DND-41 (cell line): ENCODE measurements around the gene DPRX.
"Not testable (repeated sequence)": the region's sequence is repeated elsewhere in the genome, so short reads cannot be mapped to it uniquely, and the experiment has no call there.

ENCODE experiments used
- ATAC-seq: fragments of 200-7000 bp; cut with Tn5 transposase; 3 replicates; pipeline ENCODE4 v1.9.1; 2021; ENCODE audit warnings: low read depth; ENCODE audit not compliant: insufficient read depth
- DNase-seq: peaks from one replicate; pipeline ENCODE4 v3.0.0-alpha.2; 2020
- H2AFZ ChIP-seq: 2 replicates; pipeline ENCODE4 v1.6.0; 2012; ENCODE audit warnings: low read depth, low read length
- H3K27ac ChIP-seq: 2 replicates; pipeline ENCODE4 v1.5.1; 2012; ENCODE audit warnings: low read length, inconsistent platforms
- H3K27me3 ChIP-seq: fragments of 200-600 bp; sonication (generic); 2 replicates; pipeline ENCODE4 v1.6.0; 2012; ENCODE audit warnings: low read length, mild to moderate bottlenecking, inconsistent platforms; ENCODE audit not compliant: insufficient read depth, poor library complexity
- H3K36me3 ChIP-seq: 2 replicates; pipeline ENCODE4 v1.5.1; 2012; ENCODE audit warnings: low read length, inconsistent platforms; ENCODE audit not compliant: insufficient read depth
- H3K4me1 ChIP-seq: 2 replicates; pipeline ENCODE4 v1.5.1; 2012; ENCODE audit warnings: mild to moderate bottlenecking, low read length; ENCODE audit not compliant: insufficient read depth
- H3K4me2 ChIP-seq: 2 replicates; pipeline ENCODE4 v1.6.0; 2012; ENCODE audit warnings: mild to moderate bottlenecking, moderate library complexity, low read length, inconsistent platforms; ENCODE audit not compliant: insufficient read depth
- H3K4me3 ChIP-seq, 2 experiments: fragments of 200-600 bp in 1 of 2; shearing (Covaris generic) in 1 of 2; 2 replicates each; pipeline ENCODE4 v1.5.1; 2012 to 2016; ENCODE audit warnings: inconsistent platforms in 2 of 2, low read length in 2 of 2, mild to moderate bottlenecking in 2 of 2, low read depth in 1 of 2, moderate library complexity in 1 of 2
- H3K79me2 ChIP-seq: 2 replicates; pipeline ENCODE4 v1.6.0; 2012; ENCODE audit warnings: low read length, inconsistent platforms; ENCODE audit not compliant: insufficient read depth
- H3K9ac ChIP-seq: 2 replicates; pipeline ENCODE4 v1.6.0; 2012; ENCODE audit warnings: low read depth, mild to moderate bottlenecking, inconsistent platforms, low read length, moderate library complexity
- H3K9me3 ChIP-seq: 2 replicates; pipeline ENCODE4 v1.5.1; 2012; ENCODE audit warnings: low read length, moderate library complexity, mild to moderate bottlenecking, inconsistent platforms; ENCODE audit not compliant: insufficient read depth, severe bottlenecking
- H4K20me1 ChIP-seq: 2 replicates; pipeline ENCODE4 v1.6.0; 2012; ENCODE audit warnings: low read length; ENCODE audit not compliant: insufficient read depth
- EZH2 ChIP-seq: IDR thresholded peaks from 3 replicates; pipeline ENCODE4 v1.6.1; 2012; ENCODE audit warnings: borderline replicate concordance, low read depth, mild to moderate bottlenecking, moderate library complexity, low read length, inconsistent platforms; ENCODE audit not compliant: severe bottlenecking
- TF ChIP-seq, protein P1 (sequence below): IDR thresholded peaks from 2 replicates; pipeline ENCODE4 v1.5.1; 2012; ENCODE audit warnings: borderline replicate concordance, low read length, moderate library complexity, mild to moderate bottlenecking; ENCODE audit not compliant: poor library complexity, severe bottlenecking; ENCODE audit errors: extremely low read depth

DPRX gene

DNA sequence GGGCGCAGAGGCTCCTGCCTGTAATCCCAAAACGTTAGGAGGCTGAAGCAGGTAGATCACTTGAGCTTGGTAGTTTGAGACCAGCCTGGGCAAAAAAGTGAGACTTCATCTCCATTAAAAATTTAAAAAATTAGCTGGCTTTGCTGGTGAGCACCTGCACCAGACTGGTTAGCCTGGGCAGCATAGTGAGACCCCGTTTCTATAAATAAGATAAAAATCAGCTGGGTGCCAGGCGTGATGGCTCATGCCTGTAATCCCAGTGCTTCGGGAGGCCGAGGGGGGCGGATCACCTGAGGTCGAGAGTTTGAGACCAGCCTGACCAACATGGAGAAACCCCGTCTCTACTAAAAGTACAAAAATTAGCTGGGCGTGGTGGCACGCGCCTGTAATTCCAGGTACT is 32.4 kb downstream of the DPRX start:
- H3K4me3 ChIP-seq, result no peak overlapping the region
- H3K9ac ChIP-seq, result no peak overlapping the region
- H2AFZ ChIP-seq, result no peak overlapping the region
- H3K36me3 ChIP-seq, result no peaks in the 10 kb centered on the region
- H3K9me3 ChIP-seq, result no peaks in the 10 kb centered on the region
- TF ChIP-seq, protein P1, sequence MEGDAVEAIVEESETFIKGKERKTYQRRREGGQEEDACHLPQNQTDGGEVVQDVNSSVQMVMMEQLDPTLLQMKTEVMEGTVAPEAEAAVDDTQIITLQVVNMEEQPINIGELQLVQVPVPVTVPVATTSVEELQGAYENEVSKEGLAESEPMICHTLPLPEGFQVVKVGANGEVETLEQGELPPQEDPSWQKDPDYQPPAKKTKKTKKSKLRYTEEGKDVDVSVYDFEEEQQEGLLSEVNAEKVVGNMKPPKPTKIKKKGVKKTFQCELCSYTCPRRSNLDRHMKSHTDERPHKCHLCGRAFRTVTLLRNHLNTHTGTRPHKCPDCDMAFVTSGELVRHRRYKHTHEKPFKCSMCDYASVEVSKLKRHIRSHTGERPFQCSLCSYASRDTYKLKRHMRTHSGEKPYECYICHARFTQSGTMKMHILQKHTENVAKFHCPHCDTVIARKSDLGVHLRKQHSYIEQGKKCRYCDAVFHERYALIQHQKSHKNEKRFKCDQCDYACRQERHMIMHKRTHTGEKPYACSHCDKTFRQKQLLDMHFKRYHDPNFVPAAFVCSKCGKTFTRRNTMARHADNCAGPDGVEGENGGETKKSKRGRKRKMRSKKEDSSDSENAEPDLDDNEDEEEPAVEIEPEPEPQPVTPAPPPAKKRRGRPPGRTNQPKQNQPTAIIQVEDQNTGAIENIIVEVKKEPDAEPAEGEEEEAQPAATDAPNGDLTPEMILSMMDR, result no peak
- no peak for TF ChIP-seq EZH2
- H3K27ac ChIP-seq, result no peak overlapping the region
- no peak overlapping the region for H3K4me2 ChIP-seq
- no peaks in the 10 kb centered on the region for H3K4me1 ChIP-seq
- no peaks in the 10 kb centered on the region for H3K79me2 ChIP-seq
- H3K27me3 ChIP-seq, result no peaks in the 10 kb centered on the region
- DNase-seq, result no peak
- H4K20me1 ChIP-seq, result no peaks in the 10 kb centered on the region
- no peak for ATAC-seq

DNA sequence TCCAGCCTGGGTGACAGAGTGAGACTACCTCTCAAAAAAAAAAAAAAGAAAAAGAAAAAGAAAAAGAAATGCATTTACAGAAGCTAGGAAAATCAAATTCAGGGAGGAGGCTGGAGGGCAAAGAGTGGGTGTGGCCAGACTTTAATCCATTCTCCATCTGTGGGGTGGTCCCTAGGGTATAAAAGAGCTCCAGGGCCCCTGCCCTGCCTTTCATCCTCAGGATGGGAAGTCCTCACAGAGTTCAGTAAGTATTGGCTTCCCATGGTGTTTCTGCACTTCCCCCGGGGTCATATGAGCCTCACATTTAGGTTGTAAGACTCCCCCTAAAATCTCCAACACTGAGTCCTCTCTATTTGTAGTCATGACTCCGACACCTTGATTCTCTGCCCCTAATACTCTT is 33.0 kb downstream of the DPRX start:
- Histone ChIP-seq H4K20me1 (no peaks in the 10 kb centered on the region), H3K79me2 (no peaks in the 10 kb centered on the region), H2AFZ (no peak overlapping the region), H3K9ac (no peak overlapping the region), H3K4me2 (no peak overlapping the region), H3K27ac (no peak overlapping the region), H3K4me1 (no peaks in the 10 kb centered on the region), H3K36me3 (no peaks in the 10 kb centered on the region), H3K4me3 (no peak overlapping the region), H3K9me3 (no peaks in the 10 kb centered on the region), H3K27me3 (no peaks in the 10 kb centered on the region)
- ATAC-seq, result no peak
- no peak for DNase-seq
- TF ChIP-seq EZH2, result no peak
- TF ChIP-seq, protein P1, result no peak

- not testable (repeated sequence) for H3K9ac ChIP-seq, H3K36me3 ChIP-seq, H3K4me3 ChIP-seq, H3K4me2 ChIP-seq, H3K27me3 ChIP-seq, H3K79me2 ChIP-seq, DNase-seq, ATAC-seq, H2AFZ ChIP-seq, H3K4me1 ChIP-seq, H4K20me1 ChIP-seq, H3K9me3 ChIP-seq, H3K27ac ChIP-seq
These were observed 34.5 kb downstream of the DPRX start for GRCh38 chr19:53666331-53666730.

DNA sequence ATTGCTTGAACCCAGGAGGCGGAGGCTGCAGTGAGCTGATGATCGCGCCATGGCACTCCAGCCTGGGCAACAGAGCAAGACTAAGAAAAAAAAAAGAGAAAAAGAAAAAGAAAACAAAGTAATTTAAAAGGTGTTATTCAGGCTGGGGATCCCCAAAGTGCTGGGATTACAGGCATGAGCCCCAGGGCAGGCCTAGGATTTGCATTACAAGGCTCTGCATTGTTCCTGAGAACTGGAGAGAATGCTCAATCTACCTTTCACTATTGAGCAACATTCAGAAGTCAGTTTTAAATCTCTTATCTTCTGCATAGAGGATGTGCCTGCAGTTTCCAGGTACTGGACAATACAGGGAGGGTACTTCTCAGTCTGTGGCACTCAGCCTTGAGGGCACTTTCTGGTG is 37.0 kb downstream of the DPRX start:
- H3K4me1 ChIP-seq, H3K36me3 ChIP-seq, DNase-seq, H3K9me3 ChIP-seq, H3K4me2 ChIP-seq, H3K27ac ChIP-seq, H3K79me2 ChIP-seq, H3K9ac ChIP-seq, H4K20me1 ChIP-seq, H2AFZ ChIP-seq, ATAC-seq, H3K4me3 ChIP-seq, H3K27me3 ChIP-seq: not testable (repeated sequence)
